Measurements from ENCODE around the gene SCGN.
A peak's percentile ranks its signal among the peaks of the same experiment; 100 is the strongest.

SCGN gene

GRCh38 chr6:25686856-25687255 is 34.8 kb downstream of the SCGN start:
- DNase-seq (ENCODE audit: low read depth): no peak

- DNase-seq (ENCODE audit: low read depth): no peak
Measured at GRCh38 chr6:25689966-25690365, 38.0 kb downstream of the SCGN start.

DNA sequence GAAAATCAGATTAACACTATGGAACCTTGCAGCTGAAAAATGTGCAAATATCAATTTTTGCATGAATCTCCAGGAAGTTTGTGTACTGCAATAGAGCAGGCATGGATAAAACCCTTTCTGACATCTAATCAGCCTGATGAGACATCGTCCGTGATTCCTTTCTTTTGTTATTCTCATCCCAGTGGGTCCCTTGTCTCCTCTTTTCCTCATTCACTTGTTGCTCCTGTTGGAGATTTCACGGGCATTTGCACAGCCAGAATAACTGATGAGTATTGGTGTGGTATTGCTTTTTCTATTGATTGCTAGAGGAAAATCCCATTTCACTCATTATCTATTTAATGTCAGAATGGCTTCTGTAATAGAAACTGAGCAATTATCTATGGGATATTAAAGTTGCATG is 39.9 kb downstream of the SCGN start:
- no peak for DNase-seq (ENCODE audit: low read depth)

DNA sequence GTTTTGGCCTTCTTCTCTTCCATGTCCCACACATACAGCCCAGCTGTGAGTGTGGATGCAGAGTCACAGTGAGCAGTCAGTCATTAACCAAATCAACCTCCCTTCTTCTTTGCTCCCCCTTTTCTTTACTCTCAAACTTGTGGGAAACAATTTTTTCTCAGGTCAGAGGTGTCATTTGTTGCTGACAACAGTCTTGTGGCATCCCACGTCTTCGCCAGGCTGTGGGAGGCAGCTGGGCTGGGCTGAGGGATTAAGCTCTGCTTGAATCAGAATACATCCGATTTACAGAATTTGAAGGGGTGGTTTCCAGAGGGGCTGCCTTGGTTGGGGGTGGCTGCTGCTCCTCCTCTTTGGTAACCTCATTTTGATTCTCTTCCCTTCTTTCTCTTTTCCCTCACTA is 40.5 kb downstream of the SCGN start:
- no peak for DNase-seq (ENCODE audit: low read depth)

GRCh38 chr6:25694366-25694765 is 42.4 kb downstream of the SCGN start:
- no peak for DNase-seq (ENCODE audit: low read depth)

DNA sequence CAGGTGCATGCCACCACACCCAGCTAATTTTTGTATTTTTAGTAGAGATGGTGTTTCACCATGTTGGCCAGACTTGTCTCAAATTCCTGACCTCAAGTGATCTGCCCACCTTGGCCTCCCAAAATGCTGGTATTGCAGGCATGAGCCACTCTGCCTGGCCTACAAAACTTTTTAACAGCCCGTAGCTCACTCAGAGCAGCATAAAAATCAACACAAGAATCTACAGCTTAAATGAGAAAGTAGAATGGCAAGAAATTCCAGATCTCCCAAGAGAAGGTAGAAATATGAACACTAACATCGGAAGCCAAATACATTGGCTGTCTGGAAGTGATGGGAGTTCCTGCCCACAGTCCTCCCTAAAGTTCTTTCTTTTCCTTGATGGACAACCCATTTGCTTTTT is 43.7 kb downstream of the SCGN start:
- no peak for DNase-seq (ENCODE audit: low read depth)

DNA sequence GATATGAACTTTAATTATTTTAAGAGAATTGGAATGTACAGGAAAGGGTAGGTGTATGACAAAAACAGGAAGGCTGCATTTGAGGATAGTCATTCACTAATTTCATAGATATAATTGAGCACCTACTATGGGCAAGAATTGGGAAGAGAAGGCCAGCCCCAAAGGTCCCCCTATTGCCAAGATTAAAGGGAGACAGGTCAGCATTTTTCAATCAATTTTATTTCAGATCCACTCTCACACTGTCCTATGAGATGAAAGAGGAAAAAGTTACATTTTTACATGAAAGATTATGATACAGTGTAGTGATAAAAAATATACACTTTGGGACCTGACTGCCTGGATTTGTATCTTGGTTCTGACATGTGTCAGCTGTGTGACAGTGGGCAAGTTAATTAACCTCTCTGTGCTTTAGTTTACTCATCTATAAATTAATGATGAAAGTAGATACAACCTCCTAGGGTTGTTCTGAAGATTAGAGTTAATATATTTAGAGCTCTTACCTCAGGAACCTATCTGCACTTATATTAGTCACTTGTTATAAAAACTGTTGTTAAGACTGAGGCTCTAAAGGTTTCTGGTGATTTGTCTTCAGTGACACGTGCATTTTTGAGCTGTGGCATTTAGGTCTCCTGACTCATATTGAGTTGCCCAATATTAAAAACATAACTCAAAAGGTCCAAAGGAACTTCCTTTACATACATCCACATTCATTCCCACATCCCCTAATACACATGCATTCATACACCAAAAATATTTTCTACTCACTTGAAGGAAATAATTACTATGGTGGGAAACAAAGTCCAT is 45.7 kb downstream of the SCGN start:
- DNase-seq (ENCODE audit: low read depth): no peak

- no peak for DNase-seq (ENCODE audit: low read depth)
Measured at GRCh38 chr6:25698631-25699030, 46.6 kb downstream of the SCGN start.

DNA sequence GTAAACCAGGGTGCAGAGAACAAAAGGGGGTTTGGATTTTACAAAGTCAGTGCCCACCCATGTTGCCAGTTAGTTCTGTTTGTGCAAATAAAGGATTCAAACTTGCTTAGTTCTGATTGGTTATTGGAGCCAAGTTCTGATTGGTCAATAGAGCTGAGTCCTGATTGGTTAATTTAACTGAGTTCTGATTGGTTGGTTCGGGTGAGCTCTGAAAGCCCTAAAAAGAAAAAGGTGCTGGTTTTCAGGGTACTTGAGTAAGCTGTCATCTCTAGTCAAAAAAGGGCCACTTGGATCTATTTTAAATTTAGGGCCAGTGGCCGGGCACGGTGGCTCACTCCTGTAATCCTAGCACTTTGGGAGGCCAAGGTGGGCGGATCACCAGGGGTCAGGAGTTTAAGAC is 47.6 kb downstream of the SCGN start:
- no peak for DNase-seq (ENCODE audit: low read depth)

DNA sequence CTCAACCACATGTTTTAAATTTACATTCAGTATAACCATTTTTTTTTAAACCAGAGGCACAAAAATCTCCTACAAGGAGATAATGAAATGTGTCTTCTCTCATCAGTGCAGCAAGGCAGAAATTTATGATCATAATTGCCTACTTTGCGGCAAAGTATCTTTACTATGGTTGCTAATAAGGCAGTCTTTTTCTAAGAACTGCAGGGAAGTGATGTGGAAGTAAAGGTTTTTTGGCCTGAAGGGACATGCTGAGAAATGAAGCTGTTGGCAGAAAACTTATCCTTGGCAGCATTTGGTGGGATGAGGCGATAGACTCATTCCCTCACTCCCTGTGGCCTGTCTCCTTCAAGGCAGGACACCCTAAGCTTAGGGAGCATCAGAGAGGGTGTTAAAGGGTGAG is 48.7 kb downstream of the SCGN start:
- no peak for DNase-seq (ENCODE audit: low read depth)

- DNase-seq (ENCODE audit: low read depth): no peak
Measured at GRCh38 chr6:25701807-25702206, 49.8 kb downstream of the SCGN start.

- no peak for DNase-seq (ENCODE audit: low read depth)
Measured at GRCh38 chr6:25703005-25703404, 51.0 kb downstream of the SCGN start.

- DNase-seq (ENCODE audit: low read depth): no peak
Measured at GRCh38 chr6:25704001-25704400, 52.0 kb downstream of the SCGN start.

GRCh38 chr6:25706314-25707014 is 54.4 kb downstream of the SCGN start:
- no peak for DNase-seq (ENCODE audit: low read depth)

GRCh38 chr6:25709761-25710160 is 57.7 kb downstream of the SCGN start:
- DNase-seq (ENCODE audit: low read depth): no peak

- DNase-seq (ENCODE audit: low read depth): no peak
Measured at GRCh38 chr6:25710287-25710686, 58.3 kb downstream of the SCGN start.

DNA sequence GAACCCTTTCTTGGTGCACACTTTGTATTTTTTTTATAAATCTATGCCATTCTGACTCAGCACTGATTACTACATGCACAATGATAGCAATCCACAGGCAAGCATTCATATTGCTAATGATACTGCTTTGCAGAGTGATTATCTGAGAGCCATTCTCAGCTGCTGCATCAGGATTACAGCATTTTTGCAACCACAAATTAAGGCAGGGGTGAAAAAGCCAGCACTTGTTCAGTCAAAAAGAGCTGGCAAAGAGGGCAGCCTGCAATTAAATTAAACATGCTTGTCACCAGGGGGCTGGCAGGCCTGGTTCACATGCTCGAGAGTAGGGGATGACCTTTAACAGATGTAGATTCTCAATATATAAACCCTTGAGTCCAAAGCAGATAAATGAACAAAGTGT is 61.8 kb downstream of the SCGN start:
- DNase-seq (ENCODE audit: low read depth): no peak

DNA sequence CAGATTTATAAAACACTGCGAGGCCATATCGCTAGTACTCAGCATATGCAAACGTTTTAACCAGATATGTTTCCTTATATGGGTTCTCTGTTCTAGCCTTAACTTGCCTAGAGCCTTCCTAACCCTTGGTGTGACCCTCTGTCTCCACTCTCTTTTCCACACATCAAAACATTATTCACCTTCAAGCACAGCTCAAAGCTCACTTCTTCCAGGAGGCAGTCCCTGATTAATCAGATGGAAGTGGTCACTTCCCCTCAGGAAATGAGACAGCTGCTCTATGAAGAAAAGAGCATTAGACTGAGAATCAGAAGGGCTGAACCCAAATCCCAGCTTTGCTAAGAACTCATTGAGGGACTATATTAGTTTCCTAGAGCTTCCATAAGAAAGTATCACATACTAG is 62.8 kb downstream of the SCGN start:
- DNase-seq (ENCODE audit: low read depth): no peak

DNA sequence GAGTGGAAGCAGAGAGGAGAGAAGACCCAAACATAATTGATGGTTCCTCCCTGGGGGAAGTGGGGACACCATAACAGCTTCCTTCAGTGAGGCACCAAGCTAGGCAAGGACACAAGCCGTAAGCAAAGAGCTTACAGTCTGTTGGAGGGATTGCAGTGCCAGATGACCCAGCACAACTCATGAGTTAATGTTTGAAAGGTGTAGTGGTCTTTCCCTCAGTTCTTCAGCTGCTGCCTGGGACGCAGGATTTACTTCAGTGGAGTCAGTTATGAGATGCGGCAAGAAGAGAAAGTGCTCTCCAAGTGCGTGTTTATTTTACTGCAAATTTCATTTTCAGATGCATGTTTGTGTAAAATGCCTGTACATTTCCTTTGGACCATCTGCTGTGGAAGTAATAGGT is 63.8 kb downstream of the SCGN start:
- DNase-seq (ENCODE audit: low read depth): no peak

- peak; percentile 6 for DNase-seq (ENCODE audit: low read depth)
Measured at GRCh38 chr6:25717866-25718740, 66.1 kb downstream of the SCGN start.

DNA sequence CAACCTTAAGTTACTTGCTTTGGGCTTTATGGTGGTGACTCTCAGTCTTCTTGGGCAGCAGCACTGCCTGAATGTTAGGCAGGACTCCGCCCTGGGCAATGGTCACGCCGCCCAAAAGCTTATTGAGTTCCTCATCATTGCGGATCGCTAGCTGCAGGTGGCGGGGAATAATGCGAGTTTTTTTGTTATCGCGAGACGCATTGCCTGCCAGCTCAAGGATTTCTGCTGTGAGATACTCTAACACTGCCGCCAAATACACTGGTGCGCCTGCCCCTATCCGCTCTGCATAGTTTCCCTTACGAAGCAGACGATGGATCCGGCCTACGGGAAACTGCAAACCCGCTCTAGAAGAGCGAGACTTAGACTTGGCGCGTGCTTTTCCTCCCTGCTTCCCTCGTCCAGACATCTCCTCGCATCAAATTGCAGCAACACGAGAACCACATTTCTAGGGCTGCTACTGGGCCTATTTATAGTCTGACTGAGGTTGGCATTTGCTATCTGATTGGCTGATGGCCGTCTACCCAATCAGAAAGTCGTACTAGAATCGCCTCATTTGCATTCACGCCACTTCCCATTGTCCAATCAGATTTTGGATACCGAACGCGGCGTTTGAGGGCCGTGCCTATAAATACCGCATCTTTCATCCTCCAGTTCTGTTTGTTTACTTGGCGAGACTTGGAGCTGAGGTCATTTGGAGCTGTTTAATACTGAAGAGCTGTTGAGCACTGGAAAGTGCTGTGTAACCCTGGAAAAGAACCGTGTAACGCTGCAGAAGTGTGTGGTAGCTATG is 74.3 kb downstream of the SCGN start:
- DNase-seq (ENCODE audit: low read depth): no peak

DNA sequence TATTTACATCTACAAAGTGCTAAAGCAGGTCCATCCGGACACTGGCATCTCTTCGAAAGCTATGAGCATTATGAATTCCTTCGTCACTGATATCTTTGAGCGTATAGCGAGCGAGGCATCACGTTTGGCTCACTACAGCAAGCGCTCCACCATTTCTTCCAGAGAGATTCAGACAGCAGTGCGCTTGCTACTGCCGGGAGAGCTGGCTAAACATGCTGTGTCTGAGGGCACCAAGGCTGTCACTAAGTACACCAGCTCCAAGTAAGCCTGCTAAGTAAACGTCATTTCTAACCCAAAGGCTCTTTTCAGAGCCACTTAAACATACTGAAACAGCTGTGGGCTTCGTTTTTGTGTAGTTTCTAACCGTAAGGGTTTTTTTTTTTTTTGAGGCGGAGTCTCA is 75.0 kb downstream of the SCGN start:
- DNase-seq (ENCODE audit: low read depth): no peak
